A549 (cell line): ENCODE measurements around the gene MAG. TPM values are rescaled to one million over a fixed set of nuclear protein-coding genes. Genes with fewer than 3 reads are reported as not detected.

ENCODE experiments used
- ATAC-seq, 2 experiments: fragments of 200-7000 bp in 1 of 2; fragments of >200 bp in 1 of 2; cut with Nextera tagmentation in 1 of 2; cut with Tn5 transposase in 1 of 2; 3 replicates each; pipeline versions ENCODE4 v1.8.0 to v1.9.1; 2018 to 2020; ENCODE audit warnings: mild to moderate bottlenecking in 1 of 2, moderate library complexity in 1 of 2
- CTCF ChIA-PET: fragments of 300-600 bp; sonication (Branson Sonifier 250); formaldehyde crosslinking; extraction: SDS; loops from one replicate; lab custom pipeline; 2021; ENCODE audit warnings: antibody characterized with exemption, inconsistent platforms; lab: Yijun Ruan, JAX
- POLR2A ChIA-PET: fragments of 350-600 bp; formaldehyde crosslinking; extraction: SDS; loops from one replicate; lab custom pipeline; 2021; ENCODE audit warnings: antibody characterized with exemption, inconsistent platforms; lab: Yijun Ruan, JAX
- DNase-seq, 2 experiments: peaks; one replicate each; pipeline versions ENCODE4 v3.0.0 to v3.0.0-alpha.2; 2011 to 2016; ENCODE audit warnings: low read depth in 1 of 2, low spot score in 1 of 2
- FAIRE-seq: peaks from 2 replicates; lab custom pipeline; 2011; peaks lifted over from hg19 to GRCh38; lab: Jason Lieb, UNC
- H3K27ac ChIP-seq, 2 experiments: fragments of >200 bp; sonication (Bioruptor Twin); formaldehyde crosslinking; 3 replicates each; pipeline ENCODE4 v1.5.1; 2016 to 2017
- H3K4me1 ChIP-seq: fragments of >200 bp; sonication (Bioruptor Twin); formaldehyde crosslinking; 3 replicates; pipeline ENCODE4 v1.6.1; 2016
- H3K4me2 ChIP-seq: fragments of >200 bp; sonication (Bioruptor Twin); formaldehyde crosslinking; 3 replicates; pipeline ENCODE4 v1.6.1; 2016
- H3K4me3 ChIP-seq: fragments of >200 bp; sonication (Bioruptor Twin); formaldehyde crosslinking; 3 replicates; pipeline ENCODE4 v1.5.1; 2016
- H3K9me3 ChIP-seq: fragments of >200 bp; sonication (Bioruptor Twin); formaldehyde crosslinking; 3 replicates; pipeline ENCODE4 v1.6.1; 2016
- ATOH8 ChIP-seq: fragments of 250-450 bp; sonication (Bioruptor Pico); IDR thresholded peaks from 2 replicates; pipeline ENCODE4 v1.5.0; 2020; ENCODE audit warnings: low read depth, mild to moderate bottlenecking, moderate library complexity
- BCL3 ChIP-seq: fragments of >200 bp; sonication (Bioruptor Twin); formaldehyde crosslinking; IDR thresholded peaks from 3 replicates; pipeline ENCODE4 v1.6.1; 2016
- BHLHE40 ChIP-seq: IDR thresholded peaks from 2 replicates; pipeline ENCODE4 v1.6.1; 2012; ENCODE audit warnings: low read depth, low read length, inconsistent platforms
- CBX2 ChIP-seq: fragments of 200-600 bp; sonication (generic); IDR thresholded peaks from 2 replicates; pipeline ENCODE4 v1.6.1; 2016; ENCODE audit warnings: low read depth, mild to moderate bottlenecking, borderline replicate concordance
- CBX8 ChIP-seq: fragments of 200-600 bp; sonication (generic); IDR thresholded peaks from 2 replicates; pipeline ENCODE4 v1.6.1; 2016
- CEBPB ChIP-seq, 2 experiments: fragments of >200 bp in 1 of 2; sonication (Bioruptor Twin) in 1 of 2; formaldehyde crosslinking in 1 of 2; IDR thresholded peaks; 2 replicates each; pipeline ENCODE4 v1.6.1; 2012 to 2016
- E2F6 ChIP-seq: IDR thresholded peaks from 2 replicates; pipeline ENCODE4 v1.6.1; 2012; ENCODE audit warnings: low read depth, borderline replicate concordance
- FOSL2 ChIP-seq, 2 experiments: fragments of 450-650 bp in 1 of 2; fragments of >200 bp in 1 of 2; sonication (Bioruptor Twin) in 1 of 2; formaldehyde crosslinking; IDR thresholded peaks; 2 replicates each; pipeline versions ENCODE4 v1.5.0 to v1.6.1; 2016 to 2020; ENCODE audit warnings: mild to moderate bottlenecking in 1 of 2, moderate library complexity in 1 of 2
- HES2 ChIP-seq: fragments of >200 bp; sonication (Bioruptor Twin); formaldehyde crosslinking; IDR thresholded peaks from 2 replicates; pipeline ENCODE4 v1.6.1; 2016
- HEYL ChIP-seq: fragments of 250-450 bp; sonication (Bioruptor Pico); IDR thresholded peaks from 2 replicates; pipeline ENCODE4 v1.8.0; 2021; ENCODE audit warnings: mild to moderate bottlenecking, moderate library complexity
- HOXB13 ChIP-seq: fragments of 250-450 bp; sonication (Bioruptor Pico); IDR thresholded peaks from 2 replicates; pipeline ENCODE4 v1.5.0; 2020; ENCODE audit warnings: low read depth, mild to moderate bottlenecking, moderate library complexity
- HOXB5 ChIP-seq: fragments of 250-450 bp; sonication (Bioruptor Pico); IDR thresholded peaks from 2 replicates; pipeline ENCODE4 v1.5.0; 2020; ENCODE audit warnings: mild to moderate bottlenecking, moderate library complexity
- KDM1A ChIP-seq: fragments of 200-600 bp; sonication (generic); IDR thresholded peaks from 2 replicates; pipeline ENCODE4 v1.6.1; 2016; ENCODE audit warnings: low read depth, mild to moderate bottlenecking
- KDM5A ChIP-seq: fragments of 200-600 bp; sonication (generic); IDR thresholded peaks from 2 replicates; pipeline ENCODE4 v1.6.1; 2016; ENCODE audit warnings: antibody characterized with exemption, mild to moderate bottlenecking
- MAFK ChIP-seq: fragments of 450-650 bp; IDR thresholded peaks from 2 replicates; pipeline ENCODE4 v1.6.1; 2014; ENCODE audit not compliant: partially characterized antibody
- MAZ ChIP-seq: fragments of 150-350 bp; IDR thresholded peaks from 2 replicates; pipeline ENCODE4 v1.6.1; 2014; ENCODE audit warnings: antibody characterized with exemption, low read depth, low read length, borderline replicate concordance
- NFE2L2 ChIP-seq: fragments of 150-350 bp; conservative IDR thresholded peaks from 2 replicates; pipeline ENCODE4 v1.6.1; 2014; ENCODE audit warnings: low read length
- PBX3 ChIP-seq: IDR thresholded peaks from 2 replicates; pipeline ENCODE4 v1.6.1; 2012
- PHF8 ChIP-seq: fragments of 200-600 bp; sonication (generic); IDR thresholded peaks from 2 replicates; pipeline ENCODE4 v1.6.1; 2016; ENCODE audit warnings: low read depth, mild to moderate bottlenecking, antibody characterized with exemption, moderate library complexity, borderline replicate concordance
- POLR2A ChIP-seq: IDR thresholded peaks from 2 replicates; pipeline ENCODE4 v1.6.1; 2012; ENCODE audit warnings: mild to moderate bottlenecking, low read length
- REST ChIP-seq: fragments of 200-600 bp; sonication (generic); IDR thresholded peaks from 2 replicates; pipeline ENCODE4 v1.6.1; 2016; ENCODE audit warnings: antibody characterized with exemption, mild to moderate bottlenecking, moderate library complexity
- RNF2 ChIP-seq: fragments of 200-600 bp; sonication (generic); IDR thresholded peaks from 2 replicates; pipeline ENCODE4 v1.6.1; 2016; ENCODE audit warnings: low read depth, mild to moderate bottlenecking, antibody characterized with exemption, moderate library complexity, borderline replicate concordance
- TFCP2L1 ChIP-seq: fragments of 250-450 bp; sonication (Bioruptor Pico); IDR thresholded peaks from 2 replicates; pipeline ENCODE4 v1.5.0; 2021; ENCODE audit warnings: mild to moderate bottlenecking
- ZC3H11A ChIP-seq: fragments of 450-650 bp; IDR thresholded peaks from 2 replicates; pipeline ENCODE4 v1.6.1; 2014; ENCODE audit warnings: antibody characterized with exemption, mild to moderate bottlenecking
- ZNF302 ChIP-seq: fragments of 250-450 bp; sonication (Bioruptor Pico); IDR thresholded peaks from 2 replicates; pipeline ENCODE4 v1.9.0; 2021; ENCODE audit warnings: inconsistent platforms, mild to moderate bottlenecking, moderate library complexity
- ZSCAN20 ChIP-seq: fragments of 250-450 bp; sonication (Bioruptor Pico); IDR thresholded peaks from 2 replicates; pipeline ENCODE4 v1.8.0; 2022; ENCODE audit warnings: mild to moderate bottlenecking, moderate library complexity
- WGBS: methylation state at CpG from one replicate; pipeline ENCODE4 v1.1.6; 2017; ENCODE audit errors: missing lambda C conversion rate; 5-methylcytosine and 5-hydroxymethylcytosine counted together
- polyA plus RNA-seq, 4 experiments: library from polyadenylated mRNA; depleted of rRNA in 3 of 4; stranded (reverse); fragments of >200 nt; fragmentation: RNase III in 1 of 4; extraction: RNeasy Plus Mini Kit Qiagen cat#74134 plus additional on column Dnase treatment in 1 of 4; gene quantifications; 2 replicates in 3 of 4; 3 replicates in 1 of 4; pipeline ENCODE4 v1.2.3, GENCODE V29; 2011 to 2017

The MAG gene
- polyA plus RNA-seq, 2 of the 4 experiments (the other 2 are of a cell fraction): not detected

GRCh38 chr19:35304036-35304435 is 12.1 kb downstream of the MAG start:
- TF ChIP-seq POLR2A (no peak), REST (no peak), ZSCAN20 (CRISPR knock-in tag) (no peak), ZC3H11A (no peak), TFCP2L1 (CRISPR knock-in tag) (no peak), NFE2L2 (no peak), HOXB5 (CRISPR knock-in tag) (no peak), KDM1A (no peak), BCL3 (no peak), MAZ (no peak), CEBPB (IDR thresholded peaks at IDR 0.05) (no peak), HES2 (no peak), ATOH8 (no peak), CBX8 (no peak), CBX2 (no peak), ZNF302 (CRISPR knock-in tag) (no peak), KDM5A (no peak), PHF8 (no peak), BHLHE40 (no peak)
- TF ChIP-seq, all 56 proteins: peak for 0
- CTCF ChIA-PET: interaction anchor here (0.6 to 2.6 kb wide), 7 partner anchors 8 to 49 kb away, joined by 3 to 9 read pairs (median 5); partner anchors contain the start of gene USF2
- Histone ChIP-seq H3K4me1 (0 out of 3 replicates have a peak, but pooled peaks cover 2% of the 10 kb centered on the region), H3K27ac (no peak overlapping the region), H3K4me3 (no peak overlapping the region), H3K9me3 (0 out of 3 replicates have a peak, but pooled peaks cover 2% of the 10 kb centered on the region), H3K4me2 (no peak overlapping the region)
- 73% methylated on average over 11 of the region's 11 CpGs for WGBS
- no peak for FAIRE-seq
- DNase-seq: no peak
- no peak for ATAC-seq
- POLR2A ChIA-PET: interaction anchor here (0.5 kb wide), 1 partner anchor 36 kb away, joined by 3 read pairs; no protein-coding TSS in a partner anchor

GRCh38 chr19:35305181-35305580 is 13.2 kb downstream of the MAG start:
- FAIRE-seq: peak; percentile 13
- CTCF ChIA-PET: interaction anchor here (0.7 to 2.6 kb wide), 8 partner anchors 8 to 190 kb away, joined by 3 to 9 read pairs (median 6); partner anchors contain the start of gene USF2
- H3K4me3 ChIP-seq: no peak overlapping the region
- no peak overlapping the region for H3K27ac ChIP-seq
- H3K9me3 ChIP-seq: no peaks in the 10 kb centered on the region
- POLR2A ChIA-PET: no interaction called here
- TF ChIP-seq CBX8 (no peak), E2F6 (no peak), PBX3 (no peak), HOXB13 (CRISPR knock-in tag) (no peak), HEYL (no peak), FOSL2 (IDR thresholded peaks at IDR 0.05) (no peak), FOSL2 (CRISPR knock-in tag; IDR thresholded peaks at IDR 0.05) (no peak), MAFK (no peak), RNF2 (no peak)
- no peak overlapping the region for H3K4me2 ChIP-seq
- ATAC-seq: no peak
- 0 out of 3 replicates have a peak, but pooled peaks cover 2% of the 10 kb centered on the region for H3K4me1 ChIP-seq
- no peak for DNase-seq
- 77% methylated on average over 6 of the region's 6 CpGs for WGBS
